Measurements from ENCODE around the gene MXD4.

MXD4 gene

DNA sequence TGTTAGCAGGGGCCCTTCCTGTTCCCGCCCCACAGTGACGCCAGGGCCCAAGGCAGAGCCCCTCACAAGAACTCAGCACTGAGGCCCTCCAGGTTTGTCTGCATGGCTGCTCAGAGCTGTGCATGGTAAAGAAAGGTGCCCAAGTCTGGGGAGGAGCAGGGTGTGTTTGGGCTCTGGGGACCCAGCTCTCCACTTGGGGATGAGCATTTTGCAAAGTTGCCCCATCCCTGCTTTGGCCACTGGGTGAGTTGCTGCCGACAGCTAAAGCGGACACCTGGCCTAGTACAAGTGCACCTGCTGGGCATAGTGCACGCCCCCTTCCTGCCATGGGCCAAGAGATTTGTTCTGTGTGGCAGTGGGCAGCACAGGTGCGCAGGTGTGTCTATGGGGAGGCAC is 2.0 kb upstream of the MXD4 start:
- no peak for DNase-seq (ENCODE audit: extremely low spot score)
- ChIA-PET POLR2A (interaction anchor here (0.9 kb wide), 1 partner anchor 9 kb away, joined by 3 read pairs; no protein-coding TSS in a partner anchor), CTCF (interaction anchor here (1.4 kb wide), 1 partner anchor 20 kb away, joined by 3 read pairs; no protein-coding TSS in a partner anchor)
- TF ChIP-seq, protein P1, sequence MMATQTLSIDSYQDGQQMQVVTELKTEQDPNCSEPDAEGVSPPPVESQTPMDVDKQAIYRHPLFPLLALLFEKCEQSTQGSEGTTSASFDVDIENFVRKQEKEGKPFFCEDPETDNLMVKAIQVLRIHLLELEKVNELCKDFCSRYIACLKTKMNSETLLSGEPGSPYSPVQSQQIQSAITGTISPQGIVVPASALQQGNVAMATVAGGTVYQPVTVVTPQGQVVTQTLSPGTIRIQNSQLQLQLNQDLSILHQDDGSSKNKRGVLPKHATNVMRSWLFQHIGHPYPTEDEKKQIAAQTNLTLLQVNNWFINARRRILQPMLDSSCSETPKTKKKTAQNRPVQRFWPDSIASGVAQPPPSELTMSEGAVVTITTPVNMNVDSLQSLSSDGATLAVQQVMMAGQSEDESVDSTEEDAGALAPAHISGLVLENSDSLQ (IDR thresholded peaks at IDR 0.05) = no peak
- TF ChIP-seq NFRKB (IDR thresholded peaks at IDR 0.05) = no peak
- no peak for TF ChIP-seq ELF4 (IDR thresholded peaks at IDR 0.05)
- TF ChIP-seq ARNT (IDR thresholded peaks at IDR 0.05) = no peak
- no peak for TF ChIP-seq FOXM1 (IDR thresholded peaks at IDR 0.05; ENCODE audit: borderline replicate concordance)
- no peak for TF ChIP-seq L3MBTL2 (conservative IDR thresholded peaks at IDR 0.05)
- TF ChIP-seq FOXA1 (IDR thresholded peaks at IDR 0.05) = no peak
- no peak for TF ChIP-seq ZNF384 (IDR thresholded peaks at IDR 0.05)
- TF ChIP-seq SUZ12 (IDR thresholded peaks at IDR 0.05) = no peak

DNA sequence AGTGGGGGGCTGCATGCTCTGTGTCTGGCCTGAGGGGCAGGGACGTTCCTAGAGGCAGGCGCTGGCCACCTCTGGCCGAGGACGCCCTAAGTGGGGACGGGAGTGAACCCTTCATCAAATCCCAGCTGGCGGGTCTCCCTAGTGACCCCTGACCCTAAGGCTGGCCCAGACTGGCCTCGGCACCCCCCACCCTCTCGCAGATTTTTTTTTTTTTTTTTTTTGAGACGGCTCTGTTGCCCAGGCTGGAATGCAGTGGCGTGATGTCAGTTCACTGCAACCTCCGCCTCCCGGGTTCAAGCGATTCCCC is 988 bp upstream of the MXD4 start:
- DNase-seq (ENCODE audit: extremely low spot score) = no peak
- POLR2A ChIA-PET = interaction anchor here (0.9 to 2.0 kb wide), 4 partner anchors 12 to 206 kb away, joined by 3 to 11 read pairs (median 6); partner anchors contain the start of gene RNF4

DNA sequence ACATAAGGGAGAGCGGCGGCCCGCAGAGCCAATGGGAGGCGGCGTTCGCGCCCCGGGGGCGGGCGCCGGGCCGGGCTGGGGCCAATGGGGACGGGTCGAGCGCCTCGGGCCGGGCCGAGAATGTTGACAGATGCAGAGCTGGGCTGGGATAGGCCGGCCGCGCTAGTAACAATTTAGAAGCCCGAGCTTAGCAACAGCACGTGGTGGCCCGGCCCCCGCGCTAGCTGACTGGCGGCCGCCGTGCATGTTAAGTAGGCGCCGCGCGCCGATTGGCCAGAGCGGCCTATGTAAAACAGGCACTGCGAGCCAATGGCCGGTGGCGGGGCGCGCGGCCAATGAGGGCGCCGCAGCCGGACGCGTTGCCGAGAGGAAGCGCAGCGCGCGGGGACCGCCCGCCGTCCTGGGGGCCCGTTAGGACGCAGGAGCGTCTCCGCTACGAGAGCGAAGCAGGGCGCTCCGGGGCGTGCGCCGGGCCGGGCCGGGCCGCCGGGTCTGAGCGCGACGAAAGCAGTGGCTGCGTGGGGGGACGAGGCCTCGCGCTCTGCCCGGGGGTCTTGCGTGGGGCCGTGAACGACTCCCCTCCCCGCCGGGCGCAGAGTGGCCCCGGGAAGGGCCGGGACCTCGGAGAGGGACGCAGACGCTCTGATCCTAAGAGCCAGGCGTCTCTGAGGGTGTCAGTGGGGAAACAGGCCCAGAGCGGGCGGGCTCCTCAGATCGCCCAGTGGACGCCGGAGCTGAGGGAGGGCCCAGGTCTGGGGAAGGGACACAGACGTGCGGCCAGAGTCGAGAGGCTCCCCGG is 435 bp upstream of the MXD4 start:
- CTCF ChIA-PET = interaction anchor here (0.6 kb wide), 1 partner anchor 365 kb away, joined by 5 read pairs; no protein-coding TSS in a partner anchor
- peak; percentile 98 for DNase-seq (ENCODE audit: extremely low spot score)
- TF ChIP-seq, protein P1 (IDR thresholded peaks at IDR 0.05) = peak; percentile 99
- TF ChIP-seq FOXA1 (IDR thresholded peaks at IDR 0.05) = no peak
- POLR2A ChIA-PET = interaction anchor here (0.5 to 2.0 kb wide), 22 partner anchors 9 to 798 kb away, joined by 3 to 11 read pairs (median 3); partner anchors contain the start of genes CFAP99, HAUS3, POLN and RNF4

More for the DNA sequence above, 988 bp upstream of the MXD4 start:
- TF ChIP-seq FOXA1 (IDR thresholded peaks at IDR 0.05) (no peak), ELF4 (IDR thresholded peaks at IDR 0.05) (no peak)
- CTCF ChIA-PET = no interaction called here

DNA sequence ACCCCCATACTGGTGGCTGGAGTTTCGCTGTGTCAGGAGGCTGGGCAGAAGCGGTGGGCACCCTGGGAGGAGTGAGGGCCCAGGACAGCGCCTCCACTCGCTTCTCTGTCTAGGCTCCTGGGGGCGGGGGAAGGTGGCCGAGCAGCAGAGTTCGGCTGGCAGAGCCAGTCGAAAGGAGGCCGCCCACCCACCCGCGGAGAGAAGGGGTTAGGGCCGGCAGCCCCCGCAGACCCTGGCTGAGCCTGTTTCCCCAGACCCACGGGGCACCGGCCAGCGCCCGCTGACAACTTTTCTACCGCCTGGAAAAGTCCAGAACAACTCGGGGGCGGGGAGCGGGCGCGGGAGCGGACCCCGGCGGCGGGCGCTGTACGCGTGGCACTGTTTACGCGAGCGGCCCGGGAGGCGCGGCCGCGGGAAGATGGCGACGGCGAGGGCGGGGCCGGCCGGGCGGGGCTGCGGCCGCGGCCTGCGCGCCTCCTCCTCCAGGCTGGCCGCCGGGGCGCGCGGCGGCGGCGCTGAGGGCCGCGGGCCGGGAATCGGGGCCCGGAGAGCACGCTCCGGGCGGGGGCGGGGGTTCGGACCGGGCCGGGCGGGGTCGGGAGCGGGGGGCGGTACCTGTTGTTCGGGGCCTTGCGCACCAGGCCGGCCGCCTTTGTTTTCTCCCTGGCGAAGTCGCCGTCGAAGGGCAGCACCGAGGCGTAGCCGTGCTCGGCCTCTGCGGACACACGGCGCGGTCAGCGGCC is 628 bp downstream of the MXD4 start:
- ChIA-PET POLR2A (interaction anchor here (0.7 to 2.0 kb wide), 4 partner anchors 10 to 160 kb away, joined by 3 to 11 read pairs (median 3); no protein-coding TSS in a partner anchor), CTCF (no interaction called here)
- TF ChIP-seq FOXM1 (IDR thresholded peaks at IDR 0.05; ENCODE audit: borderline replicate concordance) = no peak
- no peak for TF ChIP-seq BHLHE40 (IDR thresholded peaks at IDR 0.05; ENCODE audit: borderline replicate concordance)
- no peak for TF ChIP-seq ARNT (IDR thresholded peaks at IDR 0.05)
- no peak for TF ChIP-seq SP1 (IDR thresholded peaks at IDR 0.05)
- no peak for TF ChIP-seq FOXA1 (IDR thresholded peaks at IDR 0.05)
- no peak for TF ChIP-seq TARDBP (IDR thresholded peaks at IDR 0.05)
- TF ChIP-seq CTBP1 (IDR thresholded peaks at IDR 0.05; ENCODE audit: borderline replicate concordance) = no peak
- TF ChIP-seq LEF1 (IDR thresholded peaks at IDR 0.05; ENCODE audit: borderline replicate concordance) = no peak
- no peak for TF ChIP-seq L3MBTL2 (conservative IDR thresholded peaks at IDR 0.05)
- TF ChIP-seq HDGF (IDR thresholded peaks at IDR 0.05; ENCODE audit: borderline replicate concordance) = no peak
- TF ChIP-seq, protein P1 (IDR thresholded peaks at IDR 0.05) = no peak
- TF ChIP-seq NFRKB (IDR thresholded peaks at IDR 0.05) = no peak
- no peak for TF ChIP-seq ZNF384 (IDR thresholded peaks at IDR 0.05)
- TF ChIP-seq FOXK2 (IDR thresholded peaks at IDR 0.05) = no peak
- no peak for TF ChIP-seq SUZ12 (IDR thresholded peaks at IDR 0.05)
- TF ChIP-seq ELF4 (IDR thresholded peaks at IDR 0.05) = no peak
- peak; percentile 76 for DNase-seq (ENCODE audit: extremely low spot score)

DNA sequence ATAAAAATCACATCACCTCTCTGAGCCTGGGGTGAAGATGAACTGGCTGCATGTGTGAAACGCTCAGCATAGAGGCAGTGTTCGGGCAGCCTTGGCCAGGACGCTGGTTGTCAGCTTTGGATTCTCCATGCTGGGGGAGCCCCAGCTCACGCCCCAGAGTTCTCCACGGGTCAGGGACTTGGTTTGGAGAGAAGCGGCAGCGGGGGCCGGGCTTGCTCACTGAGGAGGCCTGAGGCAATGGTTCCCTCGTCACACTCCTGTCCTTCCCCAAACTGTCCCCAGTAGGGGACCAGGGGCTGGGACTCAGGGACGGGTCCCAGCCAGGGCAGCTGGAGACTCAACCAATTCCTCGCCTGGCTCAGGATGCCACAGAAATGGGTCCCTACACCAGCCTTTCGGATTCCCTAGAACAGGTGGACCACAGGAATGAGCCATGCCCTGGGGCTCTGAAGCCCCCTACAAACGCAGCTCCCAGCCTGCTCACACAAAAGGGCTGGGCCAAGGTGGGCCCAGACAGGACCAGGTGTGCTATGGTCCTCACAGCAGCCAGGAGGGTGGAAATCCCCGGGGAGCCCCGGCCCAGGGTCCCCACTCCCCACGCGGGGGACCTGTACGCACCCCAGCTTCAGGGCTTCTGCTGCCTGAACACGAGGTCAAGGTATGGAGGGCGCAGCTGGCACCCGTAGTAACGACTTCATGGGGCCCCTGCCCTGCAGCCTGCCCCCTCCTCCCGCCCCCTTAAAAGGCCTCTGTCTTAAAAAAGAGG is 1.4 kb downstream of the MXD4 start:
- CTCF ChIA-PET = no interaction called here
- DNase-seq (ENCODE audit: extremely low spot score) = no peak
- POLR2A ChIA-PET = interaction anchor here (1.0 to 1.1 kb wide), 2 partner anchors 9 to 36 kb away, joined by 3 read pairs; no protein-coding TSS in a partner anchor

More for the DNA sequence above, 1.4 kb downstream of the MXD4 start:
- TF ChIP-seq SUZ12 (IDR thresholded peaks at IDR 0.05) (no peak), BHLHE40 (IDR thresholded peaks at IDR 0.05; ENCODE audit: borderline replicate concordance) (no peak), HDGF (IDR thresholded peaks at IDR 0.05; ENCODE audit: borderline replicate concordance) (no peak), FOXM1 (IDR thresholded peaks at IDR 0.05; ENCODE audit: borderline replicate concordance) (no peak), ELF4 (IDR thresholded peaks at IDR 0.05) (no peak), ZNF384 (IDR thresholded peaks at IDR 0.05) (no peak), SP1 (IDR thresholded peaks at IDR 0.05) (no peak), TARDBP (IDR thresholded peaks at IDR 0.05) (no peak), NFRKB (IDR thresholded peaks at IDR 0.05) (no peak)
- TF ChIP-seq, protein P1 (IDR thresholded peaks at IDR 0.05) = no peak
